ENCODE measurements around the gene COX6A1.
A peak's percentile ranks its signal among the peaks of the same experiment; 100 is the strongest.

The COX6A1 gene

DNA sequence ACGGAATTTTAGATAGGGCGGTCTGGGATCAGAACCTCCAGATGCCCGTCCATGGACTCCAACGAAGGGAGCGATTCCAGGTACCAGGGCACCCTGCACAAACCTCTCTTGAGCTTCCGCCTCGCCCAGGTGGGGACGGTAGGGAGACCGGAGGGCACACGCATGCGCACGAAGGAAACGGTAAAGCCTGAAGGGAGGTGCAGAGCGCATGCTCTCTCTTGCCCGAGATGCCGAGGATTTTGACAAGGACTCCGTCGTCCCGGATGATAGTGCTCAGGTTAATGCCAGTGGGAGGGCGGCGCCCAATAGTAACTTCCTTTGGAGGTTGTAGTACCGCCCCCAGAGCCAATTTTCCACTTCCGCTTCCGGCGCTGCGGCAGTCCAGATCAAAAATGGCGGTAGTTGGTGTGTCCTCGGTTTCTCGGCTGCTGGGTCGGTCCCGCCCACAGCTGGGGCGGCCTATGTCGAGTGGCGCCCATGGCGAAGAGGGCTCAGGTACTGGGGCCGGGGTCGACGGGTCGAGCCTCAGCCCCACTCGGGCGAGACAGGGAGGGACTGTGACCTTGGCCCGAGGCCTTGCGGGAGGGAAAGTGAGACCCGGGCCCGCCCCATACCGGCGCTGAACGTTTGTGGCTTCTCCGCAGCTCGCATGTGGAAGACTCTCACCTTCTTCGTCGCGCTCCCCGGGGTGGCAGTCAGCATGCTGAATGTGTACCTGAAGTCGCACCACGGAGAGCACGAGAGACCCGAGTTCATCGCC is at the start of gene COX6A1:
Gene COX6A1, plus strand, starts transcription at position 379 of the 760 bp plus-strand sequence. Its CDS starts 14 bp downstream, at position 393.
- peak; percentile 91 for DNase-seq (ENCODE audit: low read depth)

DNA sequence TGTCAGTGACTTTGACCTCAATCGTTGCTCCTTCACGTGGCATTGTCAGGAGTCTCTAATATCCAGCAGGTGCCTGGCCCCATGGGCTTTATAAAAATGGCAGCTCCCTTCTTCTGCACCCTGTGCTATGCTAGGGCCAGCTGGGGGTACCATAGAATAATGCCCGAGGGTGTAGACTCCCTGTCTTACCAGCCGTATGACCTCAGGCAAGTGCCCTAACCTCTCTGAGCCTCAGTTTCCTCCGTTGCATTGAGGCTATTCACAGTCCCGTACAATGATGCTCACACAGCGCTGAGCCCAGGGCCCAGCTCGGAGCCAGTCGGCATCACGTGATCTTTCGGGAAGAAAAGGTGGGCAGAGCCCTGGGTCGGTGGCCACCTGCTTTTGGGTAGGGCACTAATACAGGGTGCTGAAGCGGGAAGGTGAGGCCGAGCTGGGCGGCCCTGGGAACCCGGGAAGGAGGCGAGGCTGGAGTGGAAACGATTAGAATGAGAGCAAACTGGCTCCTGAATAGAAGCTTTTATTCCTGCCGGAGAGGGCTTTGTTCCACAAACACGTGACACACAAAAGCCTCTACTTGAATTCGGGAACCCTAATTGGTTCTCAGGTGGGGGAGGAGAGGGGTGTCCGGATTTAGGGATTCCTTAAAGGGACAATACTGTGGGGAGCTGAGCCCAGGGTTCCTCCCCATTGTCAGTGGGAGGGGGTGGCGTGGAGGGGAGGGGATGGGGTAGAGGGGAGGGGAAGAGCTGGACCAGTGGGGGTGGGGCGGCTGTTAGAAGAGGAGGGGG is 49.0 kb upstream of the COX6A1 start:
- DNase-seq (ENCODE audit: low read depth) = no peak

DNA sequence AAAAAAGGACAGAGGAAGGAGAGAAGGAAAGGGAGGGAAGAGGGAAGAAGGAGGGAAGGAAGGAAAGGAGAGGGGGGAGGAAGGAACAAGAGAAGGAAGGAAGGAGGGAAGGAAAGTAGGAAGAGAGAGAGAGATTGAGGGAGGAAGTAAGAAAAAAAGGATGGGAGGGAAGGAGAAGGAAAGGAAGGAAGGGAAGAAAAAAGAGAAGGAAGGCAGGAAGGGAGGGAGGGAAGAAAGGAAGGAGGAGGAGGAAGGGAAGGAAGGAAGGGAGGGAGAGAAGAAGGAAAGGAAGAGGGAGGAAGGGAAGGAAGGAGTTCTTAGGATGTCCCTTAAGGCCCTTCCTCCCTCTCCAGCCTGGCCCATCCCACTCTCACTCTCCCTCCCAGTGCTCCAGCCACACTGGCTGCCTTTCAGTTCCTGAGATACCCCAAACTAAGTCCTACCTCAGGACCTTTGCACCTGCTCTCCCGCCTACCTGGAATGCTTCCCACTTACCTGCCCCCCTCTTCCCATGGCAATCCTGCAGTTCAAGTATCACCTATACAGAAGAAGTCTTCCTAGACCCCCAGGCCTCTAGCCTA is 47.3 kb upstream of the COX6A1 start:
- no peak for DNase-seq (ENCODE audit: low read depth)

DNA sequence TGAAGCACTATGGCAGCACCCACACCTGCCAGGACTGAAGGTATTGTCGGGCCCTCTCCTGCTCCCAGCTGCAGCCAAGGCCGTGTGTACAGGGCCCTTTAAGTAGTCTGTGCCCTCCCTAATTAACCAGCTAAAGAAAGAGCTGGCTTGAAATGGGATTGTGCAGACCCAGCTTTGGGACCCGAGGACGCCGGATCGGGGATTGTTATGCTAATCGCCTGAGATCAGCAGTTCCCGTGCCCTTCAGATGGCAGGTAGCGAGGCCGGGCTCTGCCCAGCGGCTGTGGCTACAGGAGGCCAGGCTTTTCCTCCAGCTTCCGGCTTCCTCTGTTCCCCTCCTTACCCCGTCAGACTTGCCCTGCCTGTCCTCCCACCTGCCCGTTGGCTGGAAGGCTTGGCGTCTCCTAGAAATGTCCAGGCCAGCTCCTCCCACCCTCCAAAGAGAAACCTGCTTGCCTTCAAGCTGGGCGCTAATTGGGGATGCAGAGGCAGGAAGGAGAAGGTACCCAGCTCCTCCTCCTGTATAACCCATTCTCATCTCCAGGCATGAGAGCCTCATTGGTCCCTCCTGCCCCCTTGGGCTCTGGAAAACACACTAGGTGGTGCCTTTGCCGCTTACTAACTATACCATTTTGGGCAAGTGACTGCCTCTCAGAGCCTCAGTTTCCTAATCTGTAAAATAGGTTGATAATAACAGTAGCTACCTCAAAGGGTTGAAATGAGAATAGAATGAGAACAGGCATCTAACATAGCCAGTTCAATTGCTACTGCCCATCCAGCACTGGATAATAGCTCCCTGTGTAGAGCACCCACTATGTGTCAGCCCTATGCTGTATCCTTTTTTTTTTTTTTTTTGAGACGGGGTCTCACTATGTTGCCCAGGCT is 43.2 kb upstream of the COX6A1 start:
- no peak for DNase-seq (ENCODE audit: low read depth)

DNA sequence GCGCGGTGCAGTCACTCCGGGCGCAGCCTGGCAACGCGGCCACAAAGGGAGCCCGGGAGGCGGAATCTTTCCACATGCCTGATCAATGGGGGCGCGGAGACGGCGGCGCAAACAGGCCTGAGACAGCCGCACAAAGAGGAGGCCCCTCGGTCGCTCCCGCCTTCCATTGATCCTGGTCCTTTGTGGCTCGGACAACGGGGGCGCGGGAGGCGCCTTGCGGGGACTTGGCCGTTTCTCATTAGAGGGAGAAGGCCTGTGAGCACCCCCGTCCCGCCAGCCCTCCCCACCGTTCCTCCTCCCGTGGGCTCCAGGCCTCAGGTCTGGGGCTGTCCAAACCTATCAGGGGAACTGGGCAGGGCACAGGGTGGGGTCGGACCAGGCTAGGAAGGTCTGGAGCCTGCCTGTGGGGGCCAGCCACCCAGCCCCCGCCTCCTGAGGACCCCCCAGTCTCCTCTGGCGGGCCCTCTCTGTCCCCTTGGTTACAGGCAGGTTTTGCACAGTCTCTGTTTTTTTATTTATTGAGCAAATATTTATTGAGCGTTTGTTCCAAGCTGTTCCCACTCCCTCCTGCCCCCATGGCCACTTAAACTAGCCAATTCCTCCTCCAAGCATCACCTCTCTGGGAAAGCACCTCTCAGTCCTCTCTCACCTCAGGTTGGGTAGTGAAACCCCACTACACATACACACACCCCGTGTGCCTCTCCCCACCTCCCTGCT is 39.9 kb upstream of the COX6A1 start:
- no peak for DNase-seq (ENCODE audit: low read depth)

DNA sequence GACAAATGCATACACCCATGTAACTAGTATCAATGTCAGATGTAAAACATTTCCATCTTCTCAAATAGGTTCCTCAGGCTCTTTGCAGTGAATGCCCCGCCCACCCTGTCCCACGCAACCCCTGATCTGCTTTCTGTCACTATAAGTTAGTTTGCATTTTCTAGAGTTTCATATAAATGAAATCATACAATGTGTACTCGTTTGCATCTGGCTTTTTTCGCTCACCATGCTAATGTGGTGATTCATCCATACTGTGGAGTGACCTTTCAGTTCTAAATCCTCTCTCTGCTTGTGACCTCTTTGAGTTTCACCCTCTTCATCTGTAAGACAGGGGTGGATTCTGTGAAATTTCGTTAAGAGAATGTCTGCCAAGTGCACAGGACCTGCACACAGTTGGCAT is 38.4 kb upstream of the COX6A1 start:
- DNase-seq (ENCODE audit: low read depth) = peak; percentile 48

DNA sequence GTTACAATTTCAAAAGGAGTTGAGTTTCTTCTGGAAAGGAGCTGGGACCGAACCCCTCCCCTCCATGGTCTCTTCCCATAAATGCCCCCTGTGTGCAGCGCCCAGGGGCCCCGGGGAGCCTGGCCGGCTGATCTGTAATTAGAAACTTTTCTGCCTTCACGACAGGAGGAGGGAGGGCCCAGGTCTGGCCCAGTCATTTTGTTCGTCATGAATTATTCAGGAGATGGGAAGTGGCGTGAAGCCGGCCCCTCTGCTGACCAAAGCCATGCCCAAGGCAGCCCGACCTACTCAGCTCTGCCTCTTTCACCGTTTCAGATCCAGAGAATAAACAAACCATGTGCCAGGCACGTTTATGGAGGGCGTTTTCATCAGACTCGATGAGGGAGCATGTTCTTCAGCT is 35.7 kb upstream of the COX6A1 start:
- no peak for DNase-seq (ENCODE audit: low read depth)

DNA sequence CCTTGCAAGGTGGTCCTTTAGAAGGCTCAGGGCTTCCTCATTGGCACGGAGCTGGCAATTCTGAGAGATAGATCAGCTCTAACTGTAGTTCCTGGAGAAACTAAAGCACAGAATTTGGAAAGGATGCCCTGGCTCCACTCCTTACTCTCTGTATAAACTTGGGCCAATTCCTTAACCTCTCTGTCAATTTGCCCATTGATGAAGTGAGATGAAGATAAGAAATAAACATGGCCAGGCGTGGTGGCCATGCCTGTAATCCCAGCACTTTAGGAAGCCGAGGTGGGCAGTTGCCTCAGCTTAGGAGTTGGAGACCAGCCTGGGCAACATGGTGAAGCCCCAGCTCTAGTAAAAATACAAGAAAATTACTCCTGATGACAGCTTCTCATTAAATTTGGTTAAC is 34.0 kb upstream of the COX6A1 start:
- no peak for DNase-seq (ENCODE audit: low read depth)

DNA sequence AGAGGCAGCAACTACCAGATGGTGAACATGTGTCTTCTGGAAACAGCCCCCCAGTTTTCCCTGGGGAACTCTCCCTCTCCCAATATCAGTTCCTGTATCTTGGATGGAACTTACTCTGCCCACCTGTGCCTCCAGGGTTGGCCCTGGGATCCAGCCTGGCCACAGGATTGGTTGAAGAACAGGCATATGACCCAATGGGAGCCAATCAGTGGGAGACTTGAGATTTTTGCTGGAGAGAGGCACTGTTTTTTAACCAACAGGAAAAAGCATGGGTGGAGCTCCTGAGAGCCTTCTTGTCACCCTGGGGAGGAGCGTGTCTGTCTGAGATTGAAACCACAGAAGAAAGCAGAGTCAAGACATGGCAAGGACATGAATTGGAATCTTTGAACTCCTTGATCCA is 33.6 kb upstream of the COX6A1 start:
- DNase-seq (ENCODE audit: low read depth) = no peak

DNA sequence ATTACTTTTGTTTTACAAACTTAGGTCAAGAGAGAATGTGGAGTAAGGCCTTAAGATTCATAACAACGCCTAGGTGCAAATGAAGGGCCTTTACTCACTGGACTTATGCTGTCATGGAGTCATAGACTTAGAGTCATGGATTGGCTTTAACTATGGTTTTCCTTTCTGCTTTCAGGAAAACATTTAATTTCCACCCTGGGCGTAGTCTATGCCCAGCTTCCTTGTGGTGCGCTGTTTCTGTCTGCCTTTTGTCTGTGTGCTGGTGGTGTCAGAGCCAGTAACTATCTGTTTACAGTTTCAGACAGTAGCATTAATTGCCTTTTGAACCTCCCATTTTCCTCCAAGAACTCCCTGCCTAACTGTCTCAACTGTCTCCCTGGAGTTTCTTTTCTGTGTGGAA is 31.8 kb upstream of the COX6A1 start:
- no peak for DNase-seq (ENCODE audit: low read depth)

DNA sequence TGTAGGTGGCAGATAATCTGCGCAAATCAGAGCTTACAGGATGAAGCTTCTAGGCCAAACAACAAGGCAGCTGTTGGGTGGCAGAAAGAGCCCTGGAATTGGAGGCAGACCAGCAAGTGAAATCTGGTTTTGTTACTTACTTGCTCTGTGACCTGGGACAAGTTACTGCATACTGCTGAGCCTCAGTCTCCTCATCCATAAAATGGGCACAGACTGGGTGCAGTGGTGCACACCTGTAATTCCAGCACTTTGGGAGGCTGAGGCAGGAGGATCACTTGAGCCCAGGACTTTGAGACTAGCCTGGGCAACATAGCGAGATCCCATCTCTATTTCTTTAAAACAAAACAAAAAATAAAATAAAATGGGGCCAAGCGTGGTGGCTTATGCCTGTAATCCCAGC is 31.4 kb upstream of the COX6A1 start:
- no peak for DNase-seq (ENCODE audit: low read depth)

DNA sequence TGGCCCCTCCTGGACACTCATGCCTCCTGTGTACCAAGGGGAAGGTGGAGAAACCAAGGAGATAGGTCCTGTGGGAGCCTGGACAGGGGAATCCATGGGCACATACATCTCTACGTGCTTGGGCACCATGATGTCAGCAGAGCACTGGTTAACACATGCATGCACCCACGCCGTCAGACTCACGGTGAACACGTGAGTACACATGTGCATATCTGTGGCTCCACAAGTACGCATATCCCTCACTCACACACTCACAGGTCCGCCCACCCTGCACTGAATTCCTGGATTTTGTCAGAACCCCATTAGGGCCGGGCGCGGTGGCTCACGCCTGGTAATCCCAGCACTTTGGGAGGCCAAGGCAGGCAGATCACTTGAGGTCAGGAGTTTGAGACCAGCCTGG is 29.1 kb upstream of the COX6A1 start:
- no peak for DNase-seq (ENCODE audit: low read depth)

DNA sequence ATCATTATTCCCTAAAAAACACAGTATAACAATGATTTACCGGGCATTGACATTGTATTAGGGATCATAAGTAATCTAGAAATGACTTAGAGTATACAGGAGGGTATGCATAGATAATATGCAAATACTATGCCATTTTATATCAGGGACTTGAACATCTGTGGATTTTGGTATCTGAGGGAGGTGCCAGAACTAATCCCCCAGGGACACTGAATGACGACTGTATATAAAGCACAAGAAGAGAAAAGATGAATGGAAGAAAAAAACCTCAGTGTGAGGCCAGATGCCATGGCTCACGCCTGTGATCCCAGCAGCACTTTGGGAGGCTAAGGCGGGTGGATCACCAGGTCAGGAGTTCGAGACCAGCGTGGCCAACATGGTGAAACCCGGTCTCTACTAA is 25.5 kb upstream of the COX6A1 start:
- no peak for DNase-seq (ENCODE audit: low read depth)

DNA sequence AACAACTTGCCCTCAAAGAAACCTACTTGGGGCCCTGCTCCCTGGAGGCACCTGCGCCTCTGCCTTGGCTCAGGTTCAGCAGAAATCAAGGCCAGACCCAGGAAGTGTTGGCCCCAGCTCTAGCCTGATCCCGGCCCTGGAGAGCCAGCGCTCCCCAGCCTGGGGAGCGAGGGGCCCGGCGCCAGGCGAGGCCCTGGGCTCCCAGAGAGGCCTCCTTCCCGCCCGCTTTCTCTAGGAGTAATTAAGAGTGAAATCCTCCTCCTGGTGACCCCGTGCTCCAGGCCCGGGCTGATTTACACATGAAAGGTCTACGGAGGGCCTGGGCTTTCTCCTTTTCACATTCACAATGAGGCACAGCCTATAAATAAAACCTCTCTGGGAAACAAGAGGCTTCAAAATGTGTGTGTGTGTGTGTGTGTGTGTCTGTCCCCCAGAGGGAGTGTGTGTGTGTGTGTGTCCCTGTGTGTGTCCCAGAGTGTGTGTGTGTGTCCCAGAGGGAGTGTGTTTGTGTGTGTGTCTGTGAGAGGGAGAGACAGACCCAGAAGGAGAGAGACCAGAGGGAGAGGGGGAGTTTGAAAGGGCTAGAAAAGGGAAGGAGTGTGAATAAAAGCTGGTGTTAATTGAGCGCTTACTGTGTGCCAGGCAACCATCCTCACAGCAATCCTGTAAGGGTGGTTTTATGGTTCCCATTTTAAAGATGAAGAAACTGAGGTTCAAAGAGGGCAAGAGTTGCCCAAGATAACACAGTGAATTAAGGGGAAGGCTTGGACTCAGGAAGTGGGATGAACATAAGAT is 23.8 kb upstream of the COX6A1 start:
- DNase-seq (ENCODE audit: low read depth) = no peak

DNA sequence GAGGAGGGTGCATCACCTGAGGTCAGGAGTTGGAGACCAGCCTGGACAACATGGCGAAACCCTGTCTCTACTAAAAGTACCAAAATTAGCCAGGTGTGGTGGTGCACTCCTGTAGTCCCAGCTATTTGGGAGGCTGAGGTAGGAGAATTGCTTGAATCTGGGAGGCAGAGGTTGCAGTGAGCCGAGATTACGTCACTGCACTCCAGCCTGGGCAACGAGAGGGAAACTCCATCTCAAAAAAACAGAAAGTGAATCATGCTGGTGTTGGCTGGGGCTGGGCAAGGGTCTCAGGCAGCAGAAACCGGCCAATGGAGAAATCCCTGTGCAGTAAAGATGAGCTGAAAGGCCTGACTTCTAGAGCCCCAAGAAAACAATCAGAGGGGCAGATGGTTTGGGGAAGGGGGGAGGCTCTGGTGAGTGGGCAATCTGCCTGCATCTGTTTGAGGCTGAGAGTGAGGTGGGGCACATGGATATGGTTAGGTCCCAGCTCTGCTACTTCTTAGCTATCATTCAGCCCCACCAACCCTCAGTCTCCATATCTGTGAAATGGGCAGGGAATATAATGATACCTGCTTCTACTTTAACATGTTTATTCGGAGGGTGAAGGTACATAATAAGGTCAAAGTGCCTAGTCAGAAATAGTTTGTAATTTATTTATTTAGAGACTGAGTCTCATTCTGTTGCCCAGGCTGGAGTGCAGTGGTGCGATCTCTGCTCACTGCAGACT is 21.3 kb upstream of the COX6A1 start:
- DNase-seq (ENCODE audit: low read depth) = no peak

DNA sequence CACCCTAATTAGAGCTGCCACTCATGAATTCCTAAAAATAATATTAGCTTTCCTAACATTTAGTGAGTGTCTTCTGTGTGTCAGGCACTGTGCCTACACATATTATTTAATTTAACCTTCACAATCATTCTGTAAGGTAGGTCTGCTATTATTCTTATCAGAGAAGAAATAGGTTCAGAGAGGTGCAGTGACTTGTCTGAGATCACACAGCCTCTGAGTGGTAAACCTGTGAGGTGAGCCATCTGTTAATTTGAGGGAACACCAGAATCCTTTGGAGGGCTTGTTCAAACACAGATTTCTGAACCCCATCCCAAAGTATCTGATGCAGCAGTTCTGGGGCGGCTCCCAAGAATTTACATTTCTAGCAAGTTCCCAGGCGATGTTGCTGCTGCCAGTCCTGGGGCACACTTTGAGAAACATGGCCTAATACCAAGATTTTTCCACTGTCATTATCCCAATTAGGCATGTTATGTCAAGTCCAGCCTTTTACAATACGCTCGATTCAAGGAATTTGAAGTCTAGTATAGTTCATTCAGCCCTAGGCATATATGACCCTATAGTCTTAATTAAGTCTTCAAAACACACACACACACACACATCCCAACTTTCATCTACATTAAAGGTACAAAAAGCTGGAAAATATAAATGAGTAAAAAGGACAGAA is 19.9 kb upstream of the COX6A1 start:
- DNase-seq (ENCODE audit: low read depth) = no peak

DNA sequence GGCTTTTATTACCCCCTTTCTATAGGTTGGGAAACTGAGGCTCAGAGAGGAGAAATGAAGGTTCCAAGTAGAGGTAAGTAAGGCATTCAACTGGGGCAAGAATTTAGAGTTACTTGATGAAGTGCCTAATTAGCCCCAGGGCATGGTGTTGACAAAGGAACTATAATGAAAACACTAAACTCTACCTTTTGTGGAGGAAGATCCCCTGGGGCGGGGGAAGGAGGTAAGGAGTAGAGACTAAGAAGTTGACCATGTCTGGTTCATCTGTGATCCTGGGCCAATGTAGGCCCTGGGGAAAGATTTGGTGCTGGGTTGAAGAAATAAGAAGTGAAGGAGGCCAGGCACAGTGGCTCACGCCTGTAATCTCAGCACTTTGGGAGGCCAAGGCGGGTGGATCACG is 16.2 kb upstream of the COX6A1 start:
- no peak for DNase-seq (ENCODE audit: low read depth)

DNA sequence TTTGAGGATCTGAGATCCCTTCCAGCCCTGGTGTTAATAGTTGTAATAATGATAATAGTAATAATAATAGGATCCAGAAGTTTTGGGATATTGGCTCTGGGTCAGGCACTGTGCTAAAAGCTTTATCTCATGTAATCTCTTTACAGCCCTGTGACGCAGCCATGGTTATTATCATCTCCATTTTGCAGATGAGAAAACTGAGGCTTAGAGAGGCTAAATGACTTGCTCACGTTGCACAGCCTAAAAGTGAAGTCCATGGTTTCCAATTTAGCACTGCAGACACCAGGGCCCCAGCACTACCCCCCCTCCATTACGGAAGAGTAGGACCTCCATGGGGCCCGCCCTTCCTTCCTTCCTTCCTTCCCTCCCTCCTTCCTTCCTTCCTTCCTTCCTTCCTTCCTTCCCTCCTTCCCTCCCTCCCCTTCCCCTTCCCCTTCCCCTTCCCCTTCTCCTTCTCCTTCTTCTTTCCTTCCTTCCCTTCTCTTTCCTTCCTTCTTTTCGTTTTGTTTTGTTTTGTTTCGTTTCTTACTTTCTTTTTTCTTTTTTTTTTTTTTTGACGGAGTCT is 14.9 kb upstream of the COX6A1 start:
- no peak for DNase-seq (ENCODE audit: low read depth)

DNA sequence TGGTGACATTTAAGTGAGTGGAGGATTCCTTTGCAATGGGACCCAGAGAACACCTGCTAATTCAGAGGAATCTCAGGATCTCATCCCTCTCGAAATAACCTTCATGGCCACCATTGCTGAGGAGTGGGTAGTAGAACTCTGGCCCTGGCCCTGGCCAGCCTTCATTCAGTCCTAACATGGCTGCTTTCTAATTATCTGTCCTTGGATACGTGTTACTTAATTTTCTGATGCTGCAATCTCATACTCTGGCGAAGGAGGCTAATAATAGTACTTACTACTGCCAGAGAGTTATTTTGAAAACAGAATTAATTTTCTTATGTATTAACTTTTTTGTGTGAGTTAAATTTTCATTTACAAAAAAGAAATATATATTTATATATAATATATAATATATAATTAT is 12.1 kb upstream of the COX6A1 start:
- no peak for DNase-seq (ENCODE audit: low read depth)
